Vagina (tissue), 2 donors: ENCODE measurements around the gene PSMA7. TPM values are rescaled to one million over a fixed set of nuclear protein-coding genes. Genes with fewer than 3 reads are reported as not detected.

ENCODE experiments used
- DNase-seq, 2 donors: peaks; one replicate each; pipeline ENCODE4 v3.0.0-alpha.2; 2017; ENCODE audit errors: extremely low spot score in 2 of 2
- H3K27ac ChIP-seq: fragments of 200-600 bp; sonication (generic); one replicate; pipeline ENCODE4 v1.5.1; 2019
- H3K27me3 ChIP-seq: fragments of 200-600 bp; sonication (generic); one replicate; pipeline ENCODE4 v1.5.1; 2019
- H3K36me3 ChIP-seq, 2 donors: fragments of 200-600 bp; sonication (generic); one replicate each; pipeline ENCODE4 v1.5.1; 2017 to 2019
- H3K4me1 ChIP-seq: fragments of 200-600 bp; sonication (generic); one replicate; pipeline ENCODE4 v1.5.1; 2019
- H3K4me3 ChIP-seq, 2 donors: fragments of 200-600 bp; sonication (generic); 1 replicate in 1 of 2; 2 replicates in 1 of 2; pipeline ENCODE4 v1.5.1; 2016 to 2019
- H3K9me3 ChIP-seq: fragments of 200-600 bp; sonication (generic); one replicate; pipeline ENCODE4 v1.5.1; 2019
- POLR2A ChIP-seq, 2 donors: fragments of 450-650 bp; IDR thresholded peaks; one replicate each; pipeline ENCODE4 v1.6.1; 2017; ENCODE audit warnings: antibody characterized with exemption in 2 of 2, mild to moderate bottlenecking in 2 of 2, moderate library complexity in 2 of 2
- POLR2AphosphoS5 ChIP-seq, 2 donors: sonication (generic); formaldehyde crosslinking; IDR thresholded peaks; one replicate each; pipeline ENCODE4 v1.9.0; 2017; ENCODE audit warnings: antibody characterized with exemption in 2 of 2, mild to moderate bottlenecking in 2 of 2, low read depth in 1 of 2; ENCODE audit not compliant: insufficient read depth in 1 of 2
- intact Hi-C: fragments of 100-400 bp; cut with DNase I; formaldehyde crosslinking; loops from one replicate; pipeline ENCODE4 v1.15.1; 2023
- total RNA-seq: library from RNA; depleted of rRNA; stranded (reverse); fragments of >200 nt; gene quantifications from one replicate; pipeline ENCODE4 v1.2.3, GENCODE V29; 2016
- TF ChIP-seq, protein P1 (sequence below), 3 experiments: fragments of 450-650 bp in 2 of 3; fragments of 200-600 bp in 1 of 3; sonication (generic) in 1 of 3; IDR thresholded peaks; one replicate each; pipeline ENCODE4 v1.5.1; 2017 to 2019; ENCODE audit warnings: antibody characterized with exemption in 3 of 3, mild to moderate bottlenecking in 2 of 3, moderate library complexity in 2 of 3

The PSMA7 gene
- total RNA-seq, 1 donor from 2014 or later: 319 TPM

DNA sequence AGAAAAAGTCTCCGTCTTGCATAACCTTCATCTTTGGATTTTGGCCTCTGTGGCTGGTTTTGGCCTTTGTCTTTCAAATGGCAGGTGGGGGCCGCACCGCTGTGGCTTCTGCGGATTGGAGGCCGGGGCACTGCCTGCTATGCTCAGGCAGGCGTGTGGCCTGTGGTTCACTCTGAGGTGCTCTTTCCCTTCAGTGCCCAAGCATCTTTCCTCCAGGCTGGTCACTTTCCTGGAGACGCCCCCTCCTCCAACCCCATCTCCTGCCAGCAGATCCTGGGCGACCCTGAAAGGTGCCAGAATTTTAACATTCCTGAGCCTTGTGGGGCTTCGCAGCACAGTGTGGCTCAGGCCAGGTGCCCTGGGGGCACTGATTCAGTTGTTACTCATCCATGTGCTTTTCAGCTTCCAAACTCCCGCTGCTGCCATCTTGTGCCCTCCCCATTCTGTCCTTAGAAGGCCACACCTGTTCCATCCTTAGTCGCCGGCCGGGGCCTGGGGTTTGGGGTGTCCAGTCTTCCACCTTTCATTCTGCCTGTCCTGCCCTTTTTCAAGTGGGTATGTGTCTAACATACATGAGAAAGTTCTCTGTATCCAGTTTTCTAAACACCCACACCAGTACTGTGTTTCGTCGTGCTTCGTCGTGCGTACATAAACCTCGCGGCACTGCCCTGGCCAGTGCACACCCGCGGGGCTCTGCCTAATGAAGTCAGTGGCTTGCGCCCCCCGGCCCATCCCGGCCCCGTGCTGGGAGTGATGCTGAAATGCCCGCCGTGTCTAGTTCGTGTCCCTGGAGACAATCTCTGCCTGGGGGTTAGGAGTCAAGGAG, 12.4 kb upstream of the PSMA7 start:
- Histone ChIP-seq H3K4me1 (peaks cover 24% of the 10 kb centered on the region), H3K4me3 (no peak overlapping the region), H3K9me3 (no peaks in the 10 kb centered on the region), H3K36me3 (no peaks in the 10 kb centered on the region), H3K27ac (no peak overlapping the region), H3K27me3 (no peaks in the 10 kb centered on the region)
- no peak for DNase-seq
- TF ChIP-seq POLR2AphosphoS5 (IDR thresholded peaks at IDR 0.05; ENCODE audit: insufficient read depth in 1 of 2, low read depth in 1 of 2) (no peak), POLR2A (IDR thresholded peaks at IDR 0.05) (no peak)
- TF ChIP-seq, protein P1, sequence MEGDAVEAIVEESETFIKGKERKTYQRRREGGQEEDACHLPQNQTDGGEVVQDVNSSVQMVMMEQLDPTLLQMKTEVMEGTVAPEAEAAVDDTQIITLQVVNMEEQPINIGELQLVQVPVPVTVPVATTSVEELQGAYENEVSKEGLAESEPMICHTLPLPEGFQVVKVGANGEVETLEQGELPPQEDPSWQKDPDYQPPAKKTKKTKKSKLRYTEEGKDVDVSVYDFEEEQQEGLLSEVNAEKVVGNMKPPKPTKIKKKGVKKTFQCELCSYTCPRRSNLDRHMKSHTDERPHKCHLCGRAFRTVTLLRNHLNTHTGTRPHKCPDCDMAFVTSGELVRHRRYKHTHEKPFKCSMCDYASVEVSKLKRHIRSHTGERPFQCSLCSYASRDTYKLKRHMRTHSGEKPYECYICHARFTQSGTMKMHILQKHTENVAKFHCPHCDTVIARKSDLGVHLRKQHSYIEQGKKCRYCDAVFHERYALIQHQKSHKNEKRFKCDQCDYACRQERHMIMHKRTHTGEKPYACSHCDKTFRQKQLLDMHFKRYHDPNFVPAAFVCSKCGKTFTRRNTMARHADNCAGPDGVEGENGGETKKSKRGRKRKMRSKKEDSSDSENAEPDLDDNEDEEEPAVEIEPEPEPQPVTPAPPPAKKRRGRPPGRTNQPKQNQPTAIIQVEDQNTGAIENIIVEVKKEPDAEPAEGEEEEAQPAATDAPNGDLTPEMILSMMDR (IDR thresholded peaks at IDR 0.05): no peak
- intact Hi-C loops: no loop called here

DNA sequence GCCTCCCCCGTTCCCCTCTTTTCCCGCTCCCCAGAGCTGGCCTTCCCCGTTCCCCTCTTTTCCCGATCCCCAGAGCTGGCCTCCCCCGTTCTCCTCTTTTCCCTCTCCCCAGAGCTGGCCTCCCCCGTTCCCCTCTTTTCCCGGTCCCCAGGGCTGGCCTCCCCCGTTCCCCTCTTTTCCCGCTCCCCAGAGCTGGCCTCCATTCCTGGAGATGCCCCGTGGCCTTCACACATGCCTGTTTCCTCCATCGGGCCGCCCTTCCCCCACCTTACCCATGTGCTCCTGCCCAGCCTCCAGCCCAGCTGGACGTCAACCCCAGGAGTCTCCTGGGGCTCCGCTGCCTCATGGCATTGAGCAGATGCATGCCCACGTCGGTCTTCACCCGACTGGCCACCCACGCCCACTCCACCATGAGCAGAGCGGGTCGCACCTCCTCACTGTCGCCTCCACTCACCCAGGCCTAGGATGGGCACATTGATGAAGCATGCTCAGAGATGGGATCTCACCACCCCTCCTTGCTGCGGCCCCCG, 8.7 kb upstream of the PSMA7 start:
- Histone ChIP-seq H3K4me1 (peaks cover 53% of the 10 kb centered on the region), H3K27me3 (no peaks in the 10 kb centered on the region), H3K4me3 (no peak overlapping the region), H3K36me3 (no peaks in the 10 kb centered on the region), H3K27ac (no peak overlapping the region), H3K9me3 (no peaks in the 10 kb centered on the region)
- intact Hi-C loops: no loop called here
- DNase-seq: no peak
- TF ChIP-seq POLR2AphosphoS5 (IDR thresholded peaks at IDR 0.05; ENCODE audit: insufficient read depth in 1 of 2, low read depth in 1 of 2) (no peak), POLR2A (IDR thresholded peaks at IDR 0.05) (no peak)
- TF ChIP-seq, protein P1 (IDR thresholded peaks at IDR 0.05): no peak

DNA sequence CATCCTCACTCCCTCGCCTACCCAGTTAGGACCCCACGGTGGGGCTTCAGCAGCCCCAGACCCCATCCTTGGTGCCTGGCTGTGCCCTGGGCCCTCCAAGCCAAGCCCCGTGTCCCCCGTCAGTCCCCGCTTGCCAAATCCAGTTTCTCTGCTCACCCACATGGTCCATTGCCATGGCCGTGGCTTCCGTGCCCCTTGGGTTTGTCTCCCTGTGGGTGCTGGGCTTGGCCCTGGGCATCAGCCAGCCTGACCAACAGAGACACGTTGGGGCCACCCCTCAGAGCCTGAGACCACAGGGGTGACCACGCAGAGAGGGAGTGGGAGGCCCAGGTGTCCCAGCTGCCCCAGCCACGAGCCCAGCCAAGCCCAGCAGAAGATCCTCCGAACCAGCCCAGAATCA, 8.0 kb upstream of the PSMA7 start:
- TF ChIP-seq POLR2AphosphoS5 (IDR thresholded peaks at IDR 0.05; ENCODE audit: insufficient read depth in 1 of 2, low read depth in 1 of 2): no peak
- TF ChIP-seq, protein P1 (IDR thresholded peaks at IDR 0.05): no peak
- no peak for TF ChIP-seq POLR2A (IDR thresholded peaks at IDR 0.05)

DNA sequence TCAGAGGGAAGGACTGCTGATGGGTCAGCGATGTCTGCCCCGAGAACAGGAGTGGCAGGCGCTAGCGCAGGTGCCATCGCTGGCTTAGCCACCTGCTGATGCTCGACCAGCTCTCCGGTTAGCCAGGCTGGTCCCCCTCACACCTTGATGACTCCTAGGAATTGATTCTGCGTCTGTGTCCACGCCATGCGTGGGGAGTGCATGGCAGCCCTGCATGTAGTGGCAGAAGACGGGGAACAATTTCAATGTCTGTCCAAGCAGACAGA, 7.0 kb upstream of the PSMA7 start:
- Histone ChIP-seq H3K27ac (no peak overlapping the region), H3K9me3 (no peaks in the 10 kb centered on the region), H3K36me3 (no peaks in the 10 kb centered on the region), H3K27me3 (no peaks in the 10 kb centered on the region), H3K4me1 (peaks cover 54% of the 10 kb centered on the region), H3K4me3 (no peak overlapping the region)
- DNase-seq: no peak
- intact Hi-C loops: no loop called here
- no peak for TF ChIP-seq POLR2AphosphoS5 (IDR thresholded peaks at IDR 0.05; ENCODE audit: insufficient read depth in 1 of 2, low read depth in 1 of 2)
- TF ChIP-seq POLR2A (IDR thresholded peaks at IDR 0.05): no peak
- TF ChIP-seq, protein P1 (IDR thresholded peaks at IDR 0.05): no peak

More for the DNA sequence above, 8.0 kb upstream of the PSMA7 start:
- Histone ChIP-seq H3K4me1 (peaks cover 50% of the 10 kb centered on the region), H3K36me3 (no peaks in the 10 kb centered on the region), H3K9me3 (no peaks in the 10 kb centered on the region), H3K4me3 (no peak overlapping the region), H3K27me3 (no peaks in the 10 kb centered on the region), H3K27ac (no peak overlapping the region)
- intact Hi-C loops: no loop called here
- no peak for DNase-seq
